Ishikawa (cell line): Measurements from ENCODE around the gene SBNO1.

Source experiments
- CEBPB ChIP-seq: IDR thresholded peaks from 2 replicates; pipeline ENCODE4 v1.6.1; 2012
- CREB1 ChIP-seq: IDR thresholded peaks from 2 replicates; pipeline ENCODE4 v1.6.1; 2012; ENCODE audit warnings: low read depth
- EGR1 ChIP-seq: IDR thresholded peaks from 2 replicates; pipeline ENCODE4 v1.6.1; 2012
- EP300 ChIP-seq: IDR thresholded peaks from 2 replicates; pipeline ENCODE4 v1.6.1; 2012; ENCODE audit warnings: borderline replicate concordance
- FOXM1 ChIP-seq: IDR thresholded peaks from 2 replicates; pipeline ENCODE4 v1.6.1; 2012; ENCODE audit warnings: low read depth, borderline replicate concordance
- NFIC ChIP-seq: IDR thresholded peaks from 2 replicates; pipeline ENCODE4 v1.6.1; 2012
- RAD21 ChIP-seq: IDR thresholded peaks from 2 replicates; pipeline ENCODE4 v1.6.1; 2012; ENCODE audit warnings: low read depth
- TAF1 ChIP-seq: IDR thresholded peaks from 2 replicates; pipeline ENCODE4 v1.6.1; 2012; ENCODE audit warnings: low read depth, mild to moderate bottlenecking
- TCF12 ChIP-seq: IDR thresholded peaks from 2 replicates; pipeline ENCODE4 v1.6.1; 2012; ENCODE audit warnings: low read depth
- TEAD4 ChIP-seq: IDR thresholded peaks from 2 replicates; pipeline ENCODE4 v1.6.1; 2012
- YY1 ChIP-seq: IDR thresholded peaks from 2 replicates; pipeline ENCODE4 v1.6.1; 2012; ENCODE audit warnings: low read depth
- ZBTB7A ChIP-seq: IDR thresholded peaks from 2 replicates; pipeline ENCODE4 v1.6.1; 2012; ENCODE audit warnings: low read depth
- TF ChIP-seq, protein P1 (sequence below): IDR thresholded peaks from 2 replicates; pipeline ENCODE4 v1.6.1; 2012
- TF ChIP-seq, protein P2 (sequence below): IDR thresholded peaks from 2 replicates; pipeline ENCODE4 v1.6.1; 2012; ENCODE audit warnings: low read depth, mild to moderate bottlenecking
- TF ChIP-seq, protein P3 (sequence below): IDR thresholded peaks from 2 replicates; pipeline ENCODE4 v1.6.1; 2012

SBNO1 gene

DNA sequence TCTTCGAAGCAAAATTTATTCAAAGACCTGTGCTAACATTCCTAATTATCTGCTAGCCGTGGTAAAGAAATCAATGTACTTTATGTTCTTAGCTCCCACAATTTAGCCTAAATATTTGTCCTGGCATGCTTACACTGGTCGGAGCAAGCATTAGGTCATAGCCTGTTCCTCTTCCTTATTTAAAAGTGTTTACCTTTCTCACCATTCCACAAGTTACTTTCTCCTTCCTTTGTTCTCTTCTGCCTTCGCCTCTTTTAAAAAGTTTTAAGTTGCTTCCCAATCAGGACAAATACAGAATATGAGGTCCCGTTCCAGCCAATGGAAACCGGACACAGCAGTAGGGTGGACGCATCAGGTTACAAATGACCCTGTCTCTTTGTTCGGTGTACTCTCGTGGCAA is 104.6 kb downstream of the SBNO1 start:
- TF ChIP-seq TCF12: no peak
- TF ChIP-seq FOXM1: no peak
- TF ChIP-seq TAF1: no peak
- TF ChIP-seq NFIC: no peak
- no peak for TF ChIP-seq ZBTB7A
- TF ChIP-seq, protein P1, sequence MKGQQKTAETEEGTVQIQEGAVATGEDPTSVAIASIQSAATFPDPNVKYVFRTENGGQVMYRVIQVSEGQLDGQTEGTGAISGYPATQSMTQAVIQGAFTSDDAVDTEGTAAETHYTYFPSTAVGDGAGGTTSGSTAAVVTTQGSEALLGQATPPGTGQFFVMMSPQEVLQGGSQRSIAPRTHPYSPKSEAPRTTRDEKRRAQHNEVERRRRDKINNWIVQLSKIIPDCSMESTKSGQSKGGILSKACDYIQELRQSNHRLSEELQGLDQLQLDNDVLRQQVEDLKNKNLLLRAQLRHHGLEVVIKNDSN: no peak
- no peak for TF ChIP-seq EGR1
- TF ChIP-seq, protein P2, sequence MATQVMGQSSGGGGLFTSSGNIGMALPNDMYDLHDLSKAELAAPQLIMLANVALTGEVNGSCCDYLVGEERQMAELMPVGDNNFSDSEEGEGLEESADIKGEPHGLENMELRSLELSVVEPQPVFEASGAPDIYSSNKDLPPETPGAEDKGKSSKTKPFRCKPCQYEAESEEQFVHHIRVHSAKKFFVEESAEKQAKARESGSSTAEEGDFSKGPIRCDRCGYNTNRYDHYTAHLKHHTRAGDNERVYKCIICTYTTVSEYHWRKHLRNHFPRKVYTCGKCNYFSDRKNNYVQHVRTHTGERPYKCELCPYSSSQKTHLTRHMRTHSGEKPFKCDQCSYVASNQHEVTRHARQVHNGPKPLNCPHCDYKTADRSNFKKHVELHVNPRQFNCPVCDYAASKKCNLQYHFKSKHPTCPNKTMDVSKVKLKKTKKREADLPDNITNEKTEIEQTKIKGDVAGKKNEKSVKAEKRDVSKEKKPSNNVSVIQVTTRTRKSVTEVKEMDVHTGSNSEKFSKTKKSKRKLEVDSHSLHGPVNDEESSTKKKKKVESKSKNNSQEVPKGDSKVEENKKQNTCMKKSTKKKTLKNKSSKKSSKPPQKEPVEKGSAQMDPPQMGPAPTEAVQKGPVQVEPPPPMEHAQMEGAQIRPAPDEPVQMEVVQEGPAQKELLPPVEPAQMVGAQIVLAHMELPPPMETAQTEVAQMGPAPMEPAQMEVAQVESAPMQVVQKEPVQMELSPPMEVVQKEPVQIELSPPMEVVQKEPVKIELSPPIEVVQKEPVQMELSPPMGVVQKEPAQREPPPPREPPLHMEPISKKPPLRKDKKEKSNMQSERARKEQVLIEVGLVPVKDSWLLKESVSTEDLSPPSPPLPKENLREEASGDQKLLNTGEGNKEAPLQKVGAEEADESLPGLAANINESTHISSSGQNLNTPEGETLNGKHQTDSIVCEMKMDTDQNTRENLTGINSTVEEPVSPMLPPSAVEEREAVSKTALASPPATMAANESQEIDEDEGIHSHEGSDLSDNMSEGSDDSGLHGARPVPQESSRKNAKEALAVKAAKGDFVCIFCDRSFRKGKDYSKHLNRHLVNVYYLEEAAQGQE: no peak
- TF ChIP-seq CEBPB: no peak

DNA sequence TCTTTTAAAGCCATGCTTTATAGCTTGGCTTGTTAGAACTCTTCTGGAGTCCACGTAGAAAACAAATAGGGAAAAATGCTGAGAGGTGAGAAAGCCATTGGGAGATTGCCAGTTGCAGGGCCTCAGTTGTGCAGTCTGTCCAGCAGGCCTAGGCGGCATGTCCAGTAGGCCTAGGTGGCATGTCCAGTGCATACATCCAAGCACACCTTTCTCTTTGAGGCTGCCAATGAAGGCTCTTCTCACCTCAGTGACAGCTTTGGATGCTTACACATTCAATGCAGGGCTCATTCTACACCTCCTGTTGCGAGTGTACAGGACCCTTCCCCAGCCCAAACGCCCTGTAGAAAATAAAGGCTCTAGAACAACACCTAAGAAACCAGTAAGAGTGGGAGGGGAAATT is 106.1 kb downstream of the SBNO1 start:
- TF ChIP-seq YY1 (no peak), CREB1 (no peak), TEAD4 (no peak), EP300 (no peak), FOXM1 (no peak), EGR1 (no peak), TCF12 (no peak), ZBTB7A (no peak), RAD21 (no peak)
- TF ChIP-seq, protein P2: no peak
- TF ChIP-seq, protein P1: no peak

DNA sequence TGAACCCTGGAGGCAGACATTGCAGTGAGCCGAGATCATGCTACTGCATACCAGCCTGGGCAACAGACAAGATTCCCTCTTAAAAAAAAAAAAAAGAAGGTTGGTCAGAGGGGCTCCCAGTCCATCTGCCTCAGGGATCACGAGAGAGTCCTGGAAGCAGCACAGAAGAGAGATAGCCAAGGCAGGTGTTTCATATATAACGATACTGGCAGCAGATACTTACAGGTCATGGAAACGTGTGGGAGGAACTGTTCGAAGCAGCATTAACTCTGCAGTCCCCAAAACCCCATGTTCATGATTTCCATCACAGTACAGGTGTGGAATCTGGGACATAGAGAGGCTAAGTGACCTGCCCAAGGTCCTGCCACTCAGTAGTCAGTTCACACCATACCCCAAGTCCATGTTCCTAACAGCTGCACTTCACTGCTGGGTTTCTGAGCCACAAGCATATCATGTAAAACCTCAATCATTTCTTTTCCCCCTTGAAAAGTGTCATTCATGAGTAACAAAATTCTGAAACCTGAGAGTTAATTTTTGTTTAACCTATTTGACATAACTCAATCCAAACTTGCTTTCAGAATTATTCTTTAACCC is 109.7 kb downstream of the SBNO1 start:
- TF ChIP-seq TEAD4: no peak
- TF ChIP-seq ZBTB7A: no peak
- TF ChIP-seq, protein P3, sequence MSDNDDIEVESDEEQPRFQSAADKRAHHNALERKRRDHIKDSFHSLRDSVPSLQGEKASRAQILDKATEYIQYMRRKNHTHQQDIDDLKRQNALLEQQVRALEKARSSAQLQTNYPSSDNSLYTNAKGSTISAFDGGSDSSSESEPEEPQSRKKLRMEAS: no peak
- no peak for TF ChIP-seq FOXM1
- no peak for TF ChIP-seq TAF1
- TF ChIP-seq CREB1: no peak
- no peak for TF ChIP-seq NFIC

DNA sequence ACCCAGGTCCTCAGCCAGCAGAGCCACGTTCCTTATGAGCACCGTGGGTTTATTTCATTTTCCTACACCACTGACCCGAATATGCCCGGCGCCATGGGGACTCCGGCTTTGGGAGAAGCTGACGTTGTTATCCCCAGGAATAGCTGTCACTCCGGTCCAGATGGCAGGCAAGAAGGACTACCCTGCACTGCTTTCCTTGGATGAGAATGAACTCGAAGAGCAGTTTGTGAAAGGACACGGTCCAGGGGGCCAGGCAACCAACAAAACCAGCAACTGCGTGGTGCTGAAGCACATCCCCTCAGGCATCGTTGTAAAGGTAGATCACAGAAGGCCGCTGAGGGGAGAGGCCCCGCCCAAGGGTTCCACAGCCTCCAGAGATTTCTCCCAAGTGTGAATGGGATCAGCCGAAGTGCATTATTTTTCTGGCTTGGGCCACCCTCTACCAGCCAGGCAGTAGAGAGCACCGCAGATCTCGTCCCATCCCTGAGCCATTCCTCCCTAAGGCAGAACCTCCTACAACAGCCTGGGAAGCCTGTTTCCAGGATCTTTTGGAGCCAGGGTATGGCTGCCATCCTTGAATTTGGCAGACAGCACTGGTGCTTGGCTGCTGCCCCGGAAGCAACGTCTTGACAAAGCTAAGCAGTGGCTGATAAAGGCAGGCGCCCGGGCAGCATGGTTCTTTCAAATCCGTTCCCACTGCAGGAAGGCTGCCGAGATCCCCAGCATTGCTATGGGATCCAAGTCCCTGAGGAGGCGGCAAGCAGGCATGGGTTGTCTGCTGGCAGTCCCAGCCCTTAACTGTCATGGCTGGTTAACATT is 110.8 kb downstream of the SBNO1 start:
- TF ChIP-seq FOXM1 (no peak), ZBTB7A (no peak), TAF1 (no peak), CREB1 (no peak), YY1 (no peak), RAD21 (no peak)
- TF ChIP-seq, protein P1: no peak

DNA sequence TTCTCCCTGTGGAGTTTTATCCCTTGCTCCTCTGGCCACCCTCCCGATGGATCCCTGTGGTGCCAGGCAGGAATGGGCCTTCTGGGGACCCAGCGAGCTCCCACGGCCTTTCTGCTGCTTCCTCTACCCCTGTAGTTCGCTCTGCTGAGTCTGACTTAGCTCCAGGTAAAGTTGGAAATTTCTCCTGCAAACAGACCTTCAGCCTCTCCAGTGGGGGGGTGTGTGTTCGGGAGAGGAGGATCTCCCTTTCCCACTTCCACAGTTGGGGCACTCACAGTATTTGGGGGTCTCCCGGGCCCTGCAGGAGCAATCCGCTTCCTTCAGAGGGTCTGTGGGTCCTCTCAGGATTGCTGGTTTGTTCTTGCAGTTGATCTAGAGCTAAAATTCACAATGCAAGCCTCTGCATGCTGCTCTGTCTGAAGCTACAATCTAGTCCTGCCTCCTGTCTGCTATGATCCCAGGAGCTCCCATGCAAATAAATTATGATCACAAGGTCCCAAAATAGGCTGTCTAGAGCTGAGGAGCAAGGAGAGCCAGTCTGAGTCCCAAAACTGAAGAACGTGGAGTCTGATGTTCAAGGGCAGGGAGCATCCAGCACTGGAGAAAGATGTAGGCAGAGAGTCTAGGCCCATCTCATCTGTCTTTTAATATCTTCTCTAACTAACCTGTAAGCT is 113.1 kb downstream of the SBNO1 start:
- TF ChIP-seq, protein P2: no peak
- no peak for TF ChIP-seq TAF1
- TF ChIP-seq CREB1: no peak
- no peak for TF ChIP-seq YY1
- TF ChIP-seq, protein P3: no peak
- TF ChIP-seq FOXM1: no peak
- TF ChIP-seq NFIC: no peak
- TF ChIP-seq ZBTB7A: no peak
- no peak for TF ChIP-seq CEBPB
- no peak for TF ChIP-seq RAD21
- TF ChIP-seq, protein P1: no peak
- no peak for TF ChIP-seq EP300
- TF ChIP-seq EGR1: no peak
- no peak for TF ChIP-seq TEAD4
- TF ChIP-seq TCF12: no peak
